HAP-1 (cell line): Measurements from ENCODE around the gene SNAI3.

Experiments
- DNase-seq, 2 experiments: peaks; one replicate each; pipeline ENCODE4 v3.0.0-alpha.2; 2016 to 2020; ENCODE audit warnings: low spot score in 2 of 2
- H3K27me3 ChIP-seq: fragments of 250-450 bp; sonication (Bioruptor Pico); 2 replicates; pipeline ENCODE4 v1.5.1; 2020; ENCODE audit warnings: low read depth, mild to moderate bottlenecking, moderate library complexity
- H3K36me3 ChIP-seq: fragments of 250-450 bp; sonication (Bioruptor Pico); replicated peaks from 2 replicates; pipeline ENCODE4 v1.5.1; 2020; ENCODE audit warnings: mild to moderate bottlenecking
- H3K4me1 ChIP-seq: fragments of 250-450 bp; sonication (Bioruptor Pico); 2 replicates; pipeline ENCODE4 v1.5.1; 2020; ENCODE audit warnings: mild to moderate bottlenecking
- H3K4me3 ChIP-seq: fragments of 250-450 bp; sonication (Bioruptor Pico); 2 replicates; pipeline ENCODE4 v1.5.1; 2020; ENCODE audit warnings: mild to moderate bottlenecking, moderate library complexity
- H3K9me3 ChIP-seq: fragments of 250-450 bp; sonication (Bioruptor Pico); 2 replicates; pipeline ENCODE4 v1.5.1; 2020; ENCODE audit warnings: mild to moderate bottlenecking, moderate library complexity
- in situ Hi-C: fragments of 300-500 bp; cut with MboI; formaldehyde crosslinking; loops from 3 replicates; pipeline ENCODE4 v1.14.3; 2020; ENCODE audit warnings: low sequenced_read_pairs, inconsistent platforms, mixed read lengths

Gene SNAI3

GRCh38 chr16:88645455-88645854 lies 40.9 kb downstream of the SNAI3 start:
- in situ Hi-C loops = no loop called here
- no peaks in the 10 kb centered on the region; the same call in 1 of the 2 replicates for H3K4me1 ChIP-seq
- H3K4me3 ChIP-seq = no peak overlapping the region
- H3K9me3 ChIP-seq = no peaks in the 10 kb centered on the region
- peaks cover 5% of the 10 kb centered on the region for H3K27me3 ChIP-seq
- no peak for DNase-seq
- peaks cover 5% of the 10 kb centered on the region; the same call in 1 of the 2 replicates for H3K36me3 ChIP-seq

DNA sequence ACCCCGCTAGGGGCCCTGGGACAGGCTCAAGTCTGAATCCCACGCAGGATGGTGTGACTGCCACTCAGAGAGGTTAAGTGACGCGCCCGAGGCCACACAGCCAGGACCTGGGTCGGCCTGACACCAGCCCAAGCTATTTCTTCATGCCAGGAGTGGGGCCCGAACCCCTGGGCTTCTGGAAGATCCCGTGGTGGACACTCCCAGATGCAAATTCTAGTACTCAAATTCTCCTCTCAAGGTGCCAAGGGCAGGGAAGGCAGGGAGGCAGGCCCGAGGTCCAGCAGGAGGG lies 42.7 kb downstream of the SNAI3 start:
- Histone ChIP-seq H3K9me3 (no peaks in the 10 kb centered on the region), H3K27me3 (peaks cover 23% of the 10 kb centered on the region), H3K4me3 (no peak overlapping the region), H3K36me3 (no peaks in the 10 kb centered on the region), H3K4me1 (no peaks in the 10 kb centered on the region)
- in situ Hi-C loops = no loop called here
- DNase-seq = no peak

DNA sequence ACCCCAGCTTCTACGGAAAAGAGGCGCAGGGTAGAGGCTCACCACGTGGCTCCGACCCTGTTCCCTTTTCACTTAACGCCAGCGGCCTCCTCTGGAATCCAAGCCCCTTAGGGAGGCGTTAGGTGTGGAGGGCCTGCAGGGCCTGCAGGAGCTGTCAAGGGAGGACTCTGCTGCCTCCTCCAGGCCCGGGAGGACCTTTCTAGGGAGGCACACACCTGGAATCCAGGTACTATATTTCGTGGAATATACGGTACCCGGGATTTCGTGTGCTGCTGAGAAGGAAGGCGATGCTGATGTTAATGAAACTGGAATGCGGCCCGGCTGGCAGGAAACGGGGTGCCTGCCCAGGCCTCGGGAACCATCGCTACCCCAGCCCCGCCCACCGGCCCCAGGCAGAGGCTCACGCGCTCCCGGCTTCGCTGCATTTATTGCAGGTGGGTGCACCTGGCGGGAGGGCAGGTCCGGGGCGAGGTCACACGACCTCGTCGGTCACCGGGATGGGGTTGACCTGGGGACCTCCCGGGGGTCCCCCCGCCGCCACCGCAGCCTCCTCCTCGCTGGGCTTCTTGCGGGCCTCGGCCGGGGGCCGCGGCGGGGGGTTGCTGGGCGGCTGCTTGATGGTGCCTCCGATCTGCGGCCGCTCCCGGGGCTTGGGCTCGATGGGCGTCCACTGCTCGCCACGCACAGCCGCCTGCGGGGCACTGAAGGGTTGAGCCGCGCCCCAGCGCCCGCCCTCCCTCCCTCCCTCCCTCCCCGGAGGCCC lies 43.2 kb downstream of the SNAI3 start:
- in situ Hi-C loops = no loop called here
- no peaks in the 10 kb centered on the region for H3K36me3 ChIP-seq
- no peak overlapping the region for H3K4me3 ChIP-seq
- peaks cover 27% of the 10 kb centered on the region for H3K27me3 ChIP-seq
- DNase-seq = no peak
- H3K9me3 ChIP-seq = no peaks in the 10 kb centered on the region
- H3K4me1 ChIP-seq = no peaks in the 10 kb centered on the region

DNA sequence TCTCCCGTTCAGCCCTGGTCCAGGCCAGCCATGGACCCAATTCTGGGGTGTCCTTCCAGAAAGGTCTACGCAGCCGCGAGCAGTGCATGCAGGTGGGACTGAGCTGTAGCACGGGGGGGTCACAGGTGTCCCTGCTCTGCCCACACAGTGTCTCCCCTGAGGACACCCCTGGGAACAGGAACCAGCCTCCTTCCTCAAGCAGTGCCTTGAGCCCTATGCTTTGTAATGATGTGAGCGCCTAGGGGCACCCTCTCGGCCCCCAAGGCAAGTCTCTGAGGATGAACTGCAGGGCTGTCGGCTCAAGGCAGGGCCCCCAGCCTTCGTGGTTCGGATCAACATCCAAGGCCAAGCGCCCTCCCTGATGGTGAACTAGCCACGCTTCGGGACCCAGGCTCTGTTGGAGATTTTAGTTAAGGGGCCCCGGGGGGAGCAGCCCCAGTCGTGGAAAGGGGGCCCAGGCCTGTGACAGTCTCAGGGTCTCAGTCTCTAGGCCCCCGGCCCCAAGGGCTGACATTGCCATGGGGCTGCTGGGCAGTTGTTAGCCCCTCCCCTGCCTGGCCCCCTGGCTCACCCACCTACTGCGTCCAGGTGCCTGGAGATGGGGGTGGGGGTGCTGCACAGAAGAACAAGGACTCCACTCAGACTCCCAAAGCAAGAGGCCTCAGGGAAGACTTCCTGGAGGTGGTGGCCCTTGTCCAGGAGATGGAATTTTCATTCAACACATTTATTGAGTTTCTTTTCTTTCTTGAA lies 45.6 kb downstream of the SNAI3 start:
- H3K9me3 ChIP-seq = no peaks in the 10 kb centered on the region
- no peak for DNase-seq
- H3K4me1 ChIP-seq = no peaks in the 10 kb centered on the region
- in situ Hi-C loops = no loop called here
- H3K36me3 ChIP-seq = no peaks in the 10 kb centered on the region
- H3K4me3 ChIP-seq = no peak overlapping the region
- H3K27me3 ChIP-seq = peaks cover 27% of the 10 kb centered on the region

- in situ Hi-C loops = no loop called here
- no peak overlapping the region for H3K4me3 ChIP-seq
- H3K9me3 ChIP-seq = no peaks in the 10 kb centered on the region
- peaks cover 27% of the 10 kb centered on the region for H3K27me3 ChIP-seq
- no peaks in the 10 kb centered on the region for H3K4me1 ChIP-seq
- no peak for DNase-seq
- no peaks in the 10 kb centered on the region for H3K36me3 ChIP-seq
These were observed 46.2 kb downstream of the SNAI3 start for GRCh38 chr16:88640039-88640495.

- Histone ChIP-seq H3K36me3 (no peaks in the 10 kb centered on the region), H3K4me1 (no peaks in the 10 kb centered on the region), H3K9me3 (no peaks in the 10 kb centered on the region), H3K27me3 (peaks cover 27% of the 10 kb centered on the region), H3K4me3 (no peak overlapping the region)
- no peak for DNase-seq
- in situ Hi-C loops = no loop called here
These were observed 46.9 kb downstream of the SNAI3 start for GRCh38 chr16:88639231-88640038.

- Histone ChIP-seq H3K4me3 (no peak within 1 kb of the TSS), H3K9me3 (no peaks in the 10 kb centered on the region), H3K4me1 (no peaks in the 10 kb centered on the region), H3K27me3 (peaks cover 27% of the 10 kb centered on the region), H3K36me3 (no peaks in the 10 kb centered on the region; the same call in 1 of the 2 replicates)
- DNase-seq = no peak
- in situ Hi-C loops = no loop called here
These were observed 47.7 kb downstream of the SNAI3 start, which contains the start of gene IL17C for GRCh38 chr16:88638323-88639230. TSS of gene IL17C (plus strand) at chr16:88638572. CDS start at chr16:88638642, 70 bp downstream.

DNA sequence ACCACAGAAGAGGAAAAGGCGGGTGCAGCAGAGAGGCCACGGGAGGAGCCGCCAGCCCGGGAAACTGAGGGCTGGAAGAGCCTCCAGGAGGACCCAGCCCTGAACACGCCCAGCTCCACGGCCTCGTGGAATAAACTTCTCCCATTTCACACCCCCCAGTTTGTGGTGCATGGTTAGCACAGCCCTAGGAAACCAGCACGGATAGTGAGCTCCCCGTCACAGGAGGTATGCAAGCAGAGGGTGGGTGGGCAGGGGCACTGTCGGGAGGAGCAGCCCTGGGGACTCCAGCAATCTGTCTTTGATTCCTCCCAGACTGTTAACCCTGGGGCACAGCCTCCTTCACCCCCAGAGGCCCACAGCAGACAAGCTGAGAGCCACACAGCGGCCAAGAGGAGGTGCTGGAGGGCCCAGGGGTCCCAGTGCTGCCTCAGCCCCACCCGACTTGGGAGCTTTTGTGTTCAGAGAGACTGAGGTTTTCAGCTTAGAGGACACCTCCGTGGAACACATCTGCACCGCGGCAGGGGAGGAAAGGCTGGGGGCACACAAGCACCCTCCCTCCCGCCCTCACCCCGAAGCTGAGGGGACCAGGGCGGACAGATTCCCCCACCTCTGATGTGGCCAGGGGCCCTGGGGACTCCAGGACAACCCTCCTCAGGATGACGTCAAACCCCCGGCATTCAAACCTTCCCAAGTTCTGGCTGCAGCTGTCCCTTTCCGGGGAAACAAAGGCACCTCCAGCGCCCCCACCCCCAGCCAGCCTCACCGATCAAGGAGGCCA lies 49.6 kb downstream of the SNAI3 start:
- Histone ChIP-seq H3K9me3 (no peaks in the 10 kb centered on the region), H3K36me3 (peaks cover 5% of the 10 kb centered on the region), H3K4me3 (no peak overlapping the region), H3K27me3 (peaks cover 27% of the 10 kb centered on the region), H3K4me1 (no peaks in the 10 kb centered on the region)
- no peak for DNase-seq
- in situ Hi-C loops = no loop called here

GRCh38 chr16:88635671-88636319 lies 50.5 kb downstream of the SNAI3 start:
- in situ Hi-C loops = no loop called here
- peaks cover 10% of the 10 kb centered on the region for H3K36me3 ChIP-seq
- no peaks in the 10 kb centered on the region for H3K4me1 ChIP-seq
- peaks cover 26% of the 10 kb centered on the region for H3K27me3 ChIP-seq
- DNase-seq = no peak
- H3K9me3 ChIP-seq = no peaks in the 10 kb centered on the region
- H3K4me3 ChIP-seq = no peak overlapping the region

DNA sequence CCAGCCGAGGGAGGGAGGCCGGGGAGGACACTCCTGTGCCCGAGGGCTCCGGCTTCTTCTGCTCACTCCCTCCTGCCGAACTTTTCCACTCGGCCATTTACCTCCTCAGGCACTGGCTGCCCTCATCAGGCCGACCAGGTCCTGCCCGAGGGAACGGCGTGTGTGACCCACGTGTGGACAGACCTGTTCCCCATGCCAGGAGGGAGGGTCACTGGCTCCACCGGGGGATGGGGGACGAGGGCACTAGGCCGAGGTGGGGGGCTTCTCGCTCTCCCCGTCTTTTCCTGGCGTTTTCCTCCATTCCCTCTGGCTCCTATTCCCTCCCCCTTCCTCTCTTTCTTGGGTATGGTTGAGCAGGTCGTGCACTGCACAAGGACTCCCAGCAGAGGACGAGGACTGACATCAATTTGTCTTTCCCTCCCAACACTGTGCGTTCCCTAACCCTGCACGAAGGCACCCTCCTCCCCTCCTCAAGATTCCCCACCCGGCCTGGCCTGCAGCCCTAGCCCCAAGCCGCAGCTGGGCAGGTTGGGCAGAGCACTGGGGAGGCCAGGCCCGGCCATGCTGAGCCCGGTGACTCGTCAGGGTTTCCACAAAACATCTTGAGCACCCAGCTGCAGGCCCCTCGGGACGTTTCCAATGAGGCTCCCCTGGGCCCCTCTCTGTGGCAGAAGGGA lies 51.2 kb downstream of the SNAI3 start:
- H3K9me3 ChIP-seq = no peaks in the 10 kb centered on the region
- peaks cover 13% of the 10 kb centered on the region for H3K36me3 ChIP-seq
- in situ Hi-C loops = no loop called here
- H3K4me3 ChIP-seq = no peak overlapping the region
- H3K4me1 ChIP-seq = no peaks in the 10 kb centered on the region
- no peak for DNase-seq
- peaks cover 19% of the 10 kb centered on the region for H3K27me3 ChIP-seq

GRCh38 chr16:88634141-88634993 lies 51.9 kb downstream of the SNAI3 start:
- DNase-seq = no peak
- in situ Hi-C loops = no loop called here
- Histone ChIP-seq H3K36me3 (peaks cover 20% of the 10 kb centered on the region), H3K4me1 (no peaks in the 10 kb centered on the region), H3K9me3 (no peaks in the 10 kb centered on the region), H3K27me3 (peaks cover 11% of the 10 kb centered on the region), H3K4me3 (no peak overlapping the region)
